K562 (cell line): ENCODE results near the gene ILF3. TPM values are rescaled to one million over a fixed set of nuclear protein-coding genes. Genes with fewer than 3 reads are reported as not detected.

Experiments
- ATF1 ChIP-seq, 2 experiments: fragments of 450-650 bp in 1 of 2; IDR thresholded peaks; 2 replicates each; pipeline ENCODE4 v1.6.1; 2016; ENCODE audit warnings: missing compliant biosample characterization in 1 of 2, missing genetic modification characterization in 1 of 2
- BCOR ChIP-seq: fragments of 450-650 bp; IDR thresholded peaks from 2 replicates; pipeline ENCODE4 v1.6.1; 2016
- CBX1 ChIP-seq: sonication (generic); IDR thresholded peaks from 2 replicates; pipeline ENCODE4 v1.6.1; 2016; ENCODE audit warnings: antibody characterized with exemption, low read depth, mild to moderate bottlenecking
- CCNT2 ChIP-seq: IDR thresholded peaks from 2 replicates; pipeline ENCODE4 v1.6.1; 2011; ENCODE audit warnings: borderline replicate concordance, low read depth, mild to moderate bottlenecking, moderate library complexity, mixed read lengths, low read length; ENCODE audit not compliant: insufficient read length; ENCODE audit errors: extremely low read depth
- GATA2 ChIP-seq: sonication (generic); formaldehyde crosslinking; IDR thresholded peaks from 2 replicates; pipeline ENCODE4 v1.4.0; 2020; ENCODE audit warnings: mild to moderate bottlenecking, missing genetic modification reagents
- HDAC1 ChIP-seq, 2 experiments: fragments of 450-650 bp; IDR thresholded peaks; 2 replicates each; pipeline ENCODE4 v1.6.1; 2016 to 2017; ENCODE audit warnings: inconsistent platforms in 1 of 2, mild to moderate bottlenecking in 1 of 2, moderate library complexity in 1 of 2
- HNRNPK ChIP-seq: fragments of 200-400 bp; formaldehyde crosslinking; IDR thresholded peaks from one replicate; pipeline ENCODE4 v1.6.1; 2018; ENCODE audit warnings: mild to moderate bottlenecking, low read depth, low read length; ENCODE audit not compliant: poor library complexity, severe bottlenecking
- POLR2AphosphoS5 ChIP-seq: IDR thresholded peaks from 2 replicates; pipeline ENCODE4 v1.6.1; 2011; ENCODE audit warnings: mild to moderate bottlenecking, low read depth, low read length, moderate library complexity; ENCODE audit not compliant: control insufficient read depth, insufficient read depth
- RB1 ChIP-seq: fragments of 450-650 bp; IDR thresholded peaks from 2 replicates; pipeline ENCODE4 v1.6.1; 2017; ENCODE audit warnings: low read depth, mild to moderate bottlenecking
- RBBP5 ChIP-seq: fragments of 200-600 bp; sonication (generic); IDR thresholded peaks from 2 replicates; pipeline ENCODE4 v1.6.1; 2012; ENCODE audit warnings: borderline replicate concordance, mild to moderate bottlenecking, low read length, control low read depth, inconsistent platforms; ENCODE audit not compliant: insufficient read depth, poor library complexity, severe bottlenecking
- RREB1 ChIP-seq: fragments of 250-450 bp; sonication (Bioruptor Pico); IDR thresholded peaks from 2 replicates; pipeline ENCODE4 v1.4.0; 2020
- SIX5 ChIP-seq, 2 experiments: IDR thresholded peaks; 2 replicates each; pipeline ENCODE4 v1.6.1; 2011; ENCODE audit warnings: low read length in 2 of 2, borderline replicate concordance in 1 of 2, low read depth in 1 of 2, mild to moderate bottlenecking in 1 of 2, moderate library complexity in 1 of 2; ENCODE audit not compliant: insufficient read depth in 1 of 2
- SRSF7 ChIP-seq: fragments of 200-400 bp; formaldehyde crosslinking; optimal IDR thresholded peaks from 2 replicates; pipeline ENCODE3; 2017; ENCODE audit warnings: mild to moderate bottlenecking, low read depth, low read length
- TCFL5 ChIP-seq: fragments of 250-450 bp; sonication (Bioruptor Pico); conservative IDR thresholded peaks from 2 replicates; pipeline ENCODE4 v1.6.1; 2021; ENCODE audit warnings: mild to moderate bottlenecking, moderate library complexity, matching md5 sums
- ZBTB49 ChIP-seq: sonication (generic); formaldehyde crosslinking; IDR thresholded peaks from 2 replicates; pipeline ENCODE4 v1.8.0; 2022; ENCODE audit warnings: missing genetic modification reagents, mild to moderate bottlenecking, borderline replicate concordance
- ZNF41 ChIP-seq: fragments of 250-450 bp; sonication (Bioruptor Pico); conservative IDR thresholded peaks from 2 replicates; pipeline ENCODE4 v1.4.0; 2020; ENCODE audit warnings: mild to moderate bottlenecking
- ZNF444 ChIP-seq: fragments of 250-450 bp; sonication (Bioruptor Pico); IDR thresholded peaks from 2 replicates; pipeline ENCODE4 v1.4.0; 2020; ENCODE audit warnings: mild to moderate bottlenecking, moderate library complexity
- polyA plus RNA-seq, 8 experiments: library from polyadenylated mRNA; depleted of rRNA in 4 of 8; stranded (reverse) in 5 of 8; unstranded in 3 of 8; fragments of >200 nt; fragmentation: Nextera tagmentation in 2 of 8; fragmentation: Illumina TruSeq in 1 of 8; extraction: Ambion mirVana in 2 of 8; extraction: Trizol in 1 of 8; gene quantifications; 2 replicates each; pipeline versions ENCODE4 v1.2.1 to v1.2.3, GENCODE V29; 2011 to 2014; ENCODE audit warnings: inconsistent platforms in 1 of 8, missing spikeins in 1 of 8
- total RNA-seq, 7 experiments: library from RNA; depleted of rRNA in 6 of 7; stranded (reverse); fragments of >200 nt in 6 of 7; fragmentation: Illumina TruSeq in 2 of 7; extraction: Trizol in 2 of 7; gene quantifications; 2 replicates each; pipeline versions ENCODE4 v1.2.1 to v1.2.3, GENCODE V29; 2011 to 2021; ENCODE audit warnings: low replicate concordance in 1 of 7

ILF3 gene
- total and polyA plus RNA-seq, 9 of the 15 experiments (the other 6 are each of a cell fraction or from before 2014, with no cell fraction given), result 26.0 to 453 (median 175) TPM

DNA sequence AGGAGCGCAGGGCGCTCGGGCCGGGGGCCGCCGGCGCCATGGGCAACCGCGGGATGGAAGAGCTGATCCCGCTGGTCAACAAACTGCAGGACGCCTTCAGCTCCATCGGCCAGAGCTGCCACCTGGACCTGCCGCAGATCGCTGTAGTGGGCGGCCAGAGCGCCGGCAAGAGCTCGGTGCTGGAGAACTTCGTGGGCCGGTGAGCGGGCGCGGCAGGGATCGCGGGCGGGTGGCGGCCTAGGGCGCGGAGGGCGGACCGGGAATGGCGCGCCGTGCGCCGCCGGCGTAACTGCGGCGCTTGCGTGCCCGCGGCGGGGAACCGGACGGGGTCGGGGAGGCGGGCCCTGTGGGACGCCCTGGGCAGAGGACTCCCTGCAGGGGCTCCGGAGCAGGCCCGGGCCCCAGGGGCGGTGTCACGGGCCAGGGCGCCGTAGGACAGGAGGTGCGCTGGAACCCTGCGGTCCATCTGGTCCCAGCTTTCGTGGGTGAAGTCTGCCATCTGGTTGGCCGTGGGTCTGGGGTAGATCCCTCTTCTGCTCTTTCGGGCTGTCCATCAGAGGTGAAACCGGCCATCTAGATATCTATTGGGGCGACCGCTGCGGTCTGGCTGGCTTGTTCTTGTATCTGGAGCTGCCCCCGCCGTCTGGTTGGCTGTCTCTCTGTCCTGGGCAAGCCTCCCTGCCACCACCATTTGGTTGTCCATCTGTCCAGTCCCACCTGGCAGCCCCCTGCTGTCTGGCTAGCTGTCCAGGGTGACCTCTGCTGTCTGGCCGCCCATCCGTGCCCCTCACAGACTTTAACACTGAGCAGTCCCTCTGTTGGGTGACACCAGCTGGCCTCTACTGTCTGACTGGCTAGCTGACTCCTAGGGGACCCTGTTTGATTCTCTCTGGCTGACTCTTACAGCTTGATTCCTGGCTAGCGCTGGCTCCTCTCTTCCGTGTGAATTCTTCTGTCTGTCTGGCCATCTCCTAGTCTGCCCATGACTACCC lies 64.4 kb downstream of the ILF3 start (continued):
- TF ChIP-seq RREB1 (CRISPR knock-in tag) (peak; percentile 49; the same call in 1 of the 2 replicates), HDAC1 (IDR thresholded peaks at IDR 0.05) (peak in 1 of 2 experiments; percentile 71; a peak in 2 of 4 replicates), SIX5 (IDR thresholded peaks at IDR 0.05; ENCODE audit: borderline replicate concordance in 1 of 2, insufficient read depth in 1 of 2, low read depth in 1 of 2, low read length in 2 of 2) (no peak; a peak in 1 of 4 replicates), ZBTB49 (no peak), ZNF444 (CRISPR knock-in tag) (no peak), ZNF41 (CRISPR knock-in tag) (no peak), TCFL5 (CRISPR knock-in tag) (no peak), BCOR (no peak), POLR2AphosphoS5 (peak; percentile 7; the same call in 1 of the 2 replicates), ATF1 (CRISPR knock-in tag; IDR thresholded peaks at IDR 0.05) (no peak), ATF1 (tag; IDR thresholded peaks at IDR 0.05) (no peak), SRSF7 (peak; percentile 25), RB1 (peak; percentile 49), CCNT2 (peak; percentile 25), HNRNPK (peak; percentile 85), CBX1 (peak; percentile 29; the same call in 1 of the 2 replicates), GATA2 (no peak), RBBP5 (peak; percentile 94)
